Nucleus accumbens (tissue), 56 donors: ENCODE results near the gene ZNF433.
A peak's percentile ranks its signal among the peaks of the same experiment; 100 is the strongest.
"Not testable (repeated sequence)": the region's sequence is repeated elsewhere in the genome, so short reads cannot be mapped to it uniquely, and the experiment has no call there.

Experiments
- DNase-seq, 56 donors: peaks; one replicate each; lab custom pipeline; 2025; lab: John Stamatoyannopoulos, UW

The ZNF433 gene

DNA sequence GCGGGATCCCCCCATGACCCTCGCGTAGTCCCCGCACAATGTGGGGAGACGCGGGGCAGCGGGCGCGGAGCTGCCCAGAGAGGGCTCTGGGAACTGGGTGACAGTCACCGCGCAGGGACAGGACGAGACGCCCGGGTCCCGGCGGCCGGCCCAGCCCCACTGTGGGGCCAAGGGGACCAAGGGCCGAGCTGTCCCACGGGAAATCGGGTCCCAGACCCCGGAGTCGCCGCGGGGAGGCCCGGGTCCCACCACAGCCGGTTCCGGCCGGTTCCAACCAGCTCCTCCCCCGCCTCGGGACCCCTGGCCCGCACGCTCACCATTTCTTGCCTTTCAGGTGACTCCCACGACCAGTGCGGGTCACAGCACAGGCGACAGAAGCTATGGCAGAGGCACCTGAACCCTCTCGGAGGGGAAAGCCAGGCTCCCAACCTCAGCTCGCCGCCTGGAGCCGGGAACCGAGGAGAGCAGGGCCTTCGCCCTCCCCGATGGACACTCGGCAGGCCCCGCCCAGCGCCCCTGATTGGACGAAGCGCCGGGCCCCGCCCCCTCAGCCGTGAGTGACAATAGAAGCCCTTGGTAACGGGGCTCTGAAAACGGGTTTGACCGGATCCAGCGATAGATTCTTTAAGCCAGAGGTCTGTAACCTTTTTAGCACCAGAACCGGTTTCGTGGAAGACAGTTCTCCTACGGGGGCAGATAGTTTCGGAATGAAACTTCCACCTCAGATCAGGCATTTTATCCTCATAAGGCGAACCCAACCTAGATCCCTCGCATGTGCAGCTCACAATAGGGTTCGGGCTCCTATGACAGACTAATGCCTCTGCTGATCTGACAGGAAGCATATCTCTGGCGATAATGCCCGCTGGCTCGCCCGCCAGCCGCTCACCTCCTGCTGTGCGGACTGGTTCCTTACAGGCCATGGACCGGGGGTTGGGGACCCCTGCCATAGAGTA is at the start of gene ZNF433:
Gene ZNF433, minus strand, starts transcription at position 460 of the 953 bp plus-strand sequence. Its CDS starts 140 bp downstream, at position 320.
- DNase-seq: peak; percentile 30 to 97 (median 86)

DNA sequence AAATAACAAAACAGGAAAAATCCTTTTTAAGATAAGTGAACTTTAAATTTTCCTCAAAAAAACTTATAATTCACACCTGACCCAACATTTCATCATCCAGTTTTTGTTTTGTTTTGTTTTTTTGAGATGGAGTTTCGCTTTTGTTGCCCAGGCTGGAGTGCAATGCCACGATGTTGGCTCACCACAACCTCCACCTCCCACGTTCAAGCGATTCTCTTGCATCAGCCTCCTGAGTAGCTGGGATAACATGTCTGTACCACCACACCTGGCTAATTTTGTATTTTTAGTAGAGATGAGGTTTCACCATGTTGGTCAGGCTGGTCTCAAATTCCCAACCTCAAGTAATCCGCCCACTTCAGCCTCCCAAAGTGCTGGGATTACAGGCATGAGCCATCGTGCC is 47.9 kb upstream of the ZNF433 start:
- DNase-seq: not testable (repeated sequence)

DNA sequence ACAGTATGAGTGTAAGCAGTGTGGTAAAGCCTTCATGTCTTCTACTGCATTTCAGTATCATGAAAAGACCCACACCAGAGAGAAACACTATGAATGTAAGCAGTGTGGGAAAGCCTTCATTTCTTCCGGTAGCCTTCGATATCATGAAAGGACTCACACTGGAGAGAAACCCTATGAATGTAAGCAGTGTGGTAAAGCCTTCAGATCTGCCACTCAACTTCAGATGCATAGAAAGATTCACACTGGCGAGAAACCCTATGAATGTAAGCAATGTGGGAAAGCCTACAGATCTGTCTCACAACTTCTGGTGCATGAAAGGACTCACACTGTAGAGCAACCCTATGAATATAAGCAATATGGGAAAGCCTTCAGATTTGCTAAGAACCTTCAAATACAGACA is 41.9 kb upstream of the ZNF433 start:
- no peak for DNase-seq

DNA sequence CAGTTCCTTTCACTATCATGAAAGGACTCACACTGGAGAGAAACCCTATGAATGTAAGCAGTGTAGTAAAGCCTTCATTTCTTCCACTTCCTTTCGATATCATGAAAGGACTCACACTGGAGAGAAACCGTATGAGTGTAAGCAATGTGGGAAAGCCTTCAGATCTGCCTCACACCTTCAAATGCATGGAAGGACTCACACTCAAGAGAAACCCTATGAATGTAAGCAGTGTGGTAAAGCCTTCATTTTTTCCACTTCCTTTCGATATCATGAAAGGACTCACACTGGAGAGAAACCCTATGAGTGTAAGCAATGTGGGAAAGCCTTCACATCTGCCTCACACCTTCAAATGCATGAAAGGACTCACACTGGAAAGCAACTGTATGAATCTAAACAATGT is 40.9 kb upstream of the ZNF433 start:
- not testable (repeated sequence) for DNase-seq

DNA sequence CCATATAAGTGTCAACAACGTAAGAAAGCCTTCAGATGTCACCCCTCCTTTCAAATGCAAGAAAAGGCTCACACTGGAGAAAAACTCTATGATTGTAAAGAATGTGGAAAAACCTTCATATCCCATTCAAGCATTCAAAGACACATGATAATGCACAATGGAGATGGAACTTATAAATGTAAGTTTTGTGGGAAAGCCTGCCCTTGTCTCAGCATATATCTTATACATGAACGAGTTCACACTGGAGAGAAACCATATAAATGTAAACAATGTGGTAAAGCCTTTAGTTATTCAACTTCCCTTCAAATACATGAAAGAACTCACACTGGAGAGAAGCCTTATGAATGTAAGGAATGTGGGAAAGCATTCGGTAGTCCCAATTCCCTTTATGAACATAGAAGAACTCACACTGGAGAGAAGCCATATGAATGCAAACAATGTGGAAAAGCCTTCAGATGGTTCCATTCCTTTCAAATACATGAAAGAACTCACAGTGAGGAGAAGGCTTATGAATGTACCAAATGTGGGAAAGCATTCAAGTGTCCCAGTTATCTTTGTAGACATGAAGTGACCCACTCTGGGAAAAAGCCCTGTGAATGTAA is 40.2 kb upstream of the ZNF433 start:
- no peak for DNase-seq

DNA sequence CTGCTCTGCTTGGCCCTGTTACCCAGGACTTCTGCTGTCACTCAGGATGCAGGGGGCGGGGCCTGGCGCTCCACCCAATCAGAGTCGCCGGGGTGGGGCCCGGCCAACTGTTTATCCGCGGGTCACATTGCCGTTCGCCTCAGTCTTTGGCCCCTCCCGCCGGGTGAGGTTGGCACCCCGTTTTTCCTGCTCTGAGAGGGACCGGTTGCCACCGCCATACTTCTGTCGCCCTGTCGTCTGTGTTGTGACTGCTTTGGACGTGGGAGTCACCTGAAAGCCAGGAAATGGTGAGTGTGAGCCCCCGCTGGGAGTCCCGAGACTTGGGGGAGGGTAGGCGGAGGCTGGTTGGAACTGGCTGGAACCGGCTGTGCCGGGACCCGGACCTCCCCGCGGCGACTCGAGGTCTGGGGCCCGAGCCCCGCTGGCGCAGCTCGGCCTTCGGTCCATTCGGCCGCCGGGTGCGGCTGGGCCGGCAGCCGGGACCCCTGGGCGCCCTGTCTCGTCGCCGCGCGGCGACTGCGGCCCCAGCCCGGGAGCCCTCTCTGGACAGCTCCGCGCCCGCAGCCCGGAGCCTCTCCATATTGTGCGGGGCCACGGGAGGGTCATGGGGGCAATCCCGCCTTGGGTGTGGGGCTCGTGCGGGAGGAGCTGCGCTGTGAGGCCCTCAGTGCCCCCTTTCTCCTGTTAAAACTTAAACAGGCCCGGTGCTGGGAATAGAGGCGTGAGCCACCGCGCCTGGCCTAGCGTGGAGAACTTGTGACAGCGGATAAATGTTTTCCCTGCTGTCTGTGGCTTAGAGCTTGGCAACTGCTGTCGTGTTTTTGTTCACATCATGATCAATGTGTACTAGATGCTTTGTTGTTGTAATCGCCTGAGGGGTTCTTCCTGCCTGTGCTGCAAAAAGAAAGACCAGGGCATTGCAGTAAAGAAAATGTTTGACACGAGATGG is 29.4 kb upstream of the ZNF433 start, which contains the start of gene ZNF844:
Gene ZNF844, plus strand, starts transcription at position 142 of the 949 bp plus-strand sequence. Its CDS starts 143 bp downstream, at position 285.
- peak; percentile 69 to 98 (median 95) for DNase-seq

DNA sequence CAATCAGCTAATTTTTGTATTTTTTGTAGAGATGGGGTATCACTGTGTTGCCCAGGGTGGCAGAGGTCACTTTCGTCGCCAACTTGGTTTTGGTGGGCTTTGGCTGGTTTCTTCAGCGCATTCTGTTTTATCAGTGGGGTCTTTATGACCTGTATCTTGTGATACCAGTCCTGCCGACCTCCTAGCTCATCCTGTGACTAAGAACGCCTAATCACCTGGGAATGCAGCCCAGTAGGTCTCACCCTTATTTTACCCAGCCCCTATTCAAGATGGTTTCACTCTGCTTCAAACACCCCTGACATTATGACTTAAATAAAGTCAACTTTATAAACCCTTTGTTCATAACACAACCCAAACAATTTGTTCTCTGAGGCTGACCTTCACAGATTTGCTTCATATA is 20.3 kb upstream of the ZNF433 start:
- DNase-seq: no peak

DNA sequence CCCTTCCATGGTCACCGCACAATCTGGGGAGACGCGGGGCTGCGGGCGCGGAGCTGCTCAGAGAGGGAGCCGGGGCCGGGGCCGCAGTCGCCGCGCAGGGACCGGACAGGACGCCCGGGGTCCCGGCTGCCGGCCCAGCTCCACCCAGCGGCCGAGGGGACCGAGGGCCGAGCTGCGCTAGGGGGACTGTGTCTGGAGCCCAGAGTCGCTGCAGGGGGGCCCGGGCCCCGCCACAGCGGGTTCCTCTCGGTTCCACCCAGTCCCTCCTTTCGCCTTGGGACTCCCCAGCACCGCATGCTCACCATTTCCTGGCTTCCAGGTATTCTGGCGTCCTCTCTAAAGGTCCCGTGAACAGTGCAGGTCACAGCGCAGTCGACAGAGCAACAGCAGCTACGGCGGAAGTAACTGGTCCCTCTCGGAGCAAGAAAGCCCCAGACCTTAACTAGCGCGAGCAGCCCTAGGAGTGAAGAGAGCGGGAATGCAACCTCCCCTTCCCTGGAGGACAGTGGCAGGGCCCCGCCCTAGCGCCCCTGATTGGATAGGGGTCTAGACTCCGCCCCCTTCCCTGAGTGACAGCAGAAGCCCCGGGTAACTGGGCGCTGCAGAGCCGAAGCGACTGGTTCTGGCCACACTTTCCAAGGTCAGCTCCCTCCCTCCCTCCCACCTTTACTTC is 17.2 kb upstream of the ZNF433 start, which contains the start of gene ZNF878:
Gene ZNF878, minus strand, starts transcription at position 465 of the 673 bp plus-strand sequence. Its CDS starts 160 bp downstream, at position 305.
- peak in 55 of 56 donors; percentile 22 to 92 (median 74) for DNase-seq

DNA sequence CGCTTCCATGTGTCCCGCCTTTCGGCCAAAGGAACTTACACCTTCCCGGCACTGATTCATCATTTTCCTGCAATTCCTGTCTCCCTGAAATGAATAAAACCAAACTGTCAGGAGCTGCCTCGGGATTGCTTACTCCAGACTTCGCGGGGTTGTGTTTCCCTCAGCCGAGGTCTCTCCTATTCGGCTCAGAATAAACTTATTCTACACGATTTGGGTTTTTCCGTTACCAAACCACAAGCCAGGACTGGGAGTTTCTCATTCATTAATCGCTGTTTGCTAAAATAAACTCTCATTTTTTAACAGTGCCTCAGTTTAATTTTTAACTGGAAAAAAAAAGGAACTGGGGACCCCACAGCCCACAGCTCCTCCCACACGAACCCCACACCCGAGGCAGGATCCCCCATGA is 16.6 kb upstream of the ZNF433 start:
- no peak for DNase-seq

DNA sequence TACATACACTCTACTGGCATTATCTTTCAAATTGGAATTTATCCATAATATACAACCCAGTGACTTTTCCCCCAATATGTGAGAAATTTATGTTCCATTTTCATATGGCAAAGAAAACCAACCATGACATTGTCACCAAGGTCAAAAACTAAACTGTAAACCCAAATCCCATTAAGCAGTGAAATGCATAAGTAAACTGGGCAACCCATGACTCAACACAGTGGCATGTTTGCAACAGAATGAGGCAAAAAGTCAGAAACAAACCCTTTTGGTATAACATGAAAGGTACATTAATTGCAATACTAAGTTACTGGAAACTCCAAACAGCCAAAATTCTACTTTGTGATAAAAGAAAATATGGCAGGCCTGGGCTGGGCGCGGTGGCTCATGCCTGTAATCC is 12.4 kb upstream of the ZNF433 start:
- DNase-seq: no peak

DNA sequence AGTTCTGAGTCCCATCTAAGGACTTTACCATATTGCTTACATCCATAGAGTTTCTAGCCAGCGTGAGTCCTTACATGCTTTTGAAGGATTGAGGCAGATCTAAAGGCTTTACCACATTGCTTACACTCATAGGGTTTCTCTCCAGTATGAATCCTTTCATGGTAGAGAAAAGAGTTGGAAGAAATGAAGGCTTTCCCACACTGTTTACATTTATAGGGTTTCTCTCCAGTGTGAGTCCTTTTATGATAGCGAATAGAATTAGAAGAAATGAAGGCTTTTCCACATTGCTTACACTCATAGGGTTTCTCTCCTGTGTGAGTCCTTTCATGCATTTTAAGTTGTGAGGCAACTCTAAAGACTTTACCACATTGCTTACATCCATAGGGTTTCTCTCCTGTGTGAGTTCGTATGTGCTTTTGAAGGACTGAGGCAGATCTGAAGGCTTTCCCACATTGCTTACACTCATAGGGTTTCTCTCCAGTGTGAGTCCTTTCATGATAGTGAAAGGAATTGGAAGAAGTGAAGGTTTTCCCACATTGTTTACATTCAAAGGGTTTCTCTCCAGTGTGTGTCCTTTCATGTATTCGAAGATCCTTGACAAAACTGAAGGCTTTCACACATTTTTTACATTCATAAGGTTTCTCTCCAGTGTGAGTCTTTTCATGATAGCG is 8.4 kb upstream of the ZNF433 start:
- no peak for DNase-seq

DNA sequence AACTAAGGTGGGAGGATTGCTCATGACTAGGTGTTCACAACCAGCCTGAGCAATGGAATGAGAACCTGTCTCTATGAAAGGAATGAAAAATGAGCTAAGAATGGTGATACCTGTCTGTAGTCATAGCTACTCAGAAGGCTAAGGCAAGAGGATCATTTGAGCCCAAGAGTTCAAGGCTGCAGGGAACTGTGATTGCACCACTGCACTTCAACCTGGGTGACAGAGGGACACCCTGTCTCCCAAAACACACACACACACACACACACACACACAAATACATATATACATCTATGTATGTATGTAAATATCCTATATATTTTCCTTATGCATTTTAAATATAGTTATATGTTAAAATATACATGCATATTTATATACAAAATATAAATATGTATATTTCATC is 7.4 kb upstream of the ZNF433 start:
- DNase-seq: no peak

DNA sequence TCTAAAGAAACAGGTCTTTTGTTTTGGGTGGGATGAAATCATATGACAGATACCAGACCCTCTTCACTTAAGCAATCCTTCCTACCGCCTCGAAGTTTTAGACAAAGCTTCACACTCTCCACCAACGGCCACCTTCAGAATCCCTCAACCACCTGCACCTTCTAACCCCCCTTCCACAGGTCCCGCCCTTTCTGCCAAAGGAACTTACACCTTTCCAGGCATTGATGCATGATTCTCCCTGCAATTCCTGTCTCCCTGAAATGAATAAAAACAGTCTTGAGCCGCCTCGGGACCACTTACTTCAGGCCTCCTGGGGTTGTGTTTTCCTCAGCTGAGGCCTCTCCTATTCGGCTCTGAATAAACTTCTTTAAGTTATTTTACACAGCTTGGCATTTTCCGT is 859 bp downstream of the ZNF433 start:
- DNase-seq: no peak

DNA sequence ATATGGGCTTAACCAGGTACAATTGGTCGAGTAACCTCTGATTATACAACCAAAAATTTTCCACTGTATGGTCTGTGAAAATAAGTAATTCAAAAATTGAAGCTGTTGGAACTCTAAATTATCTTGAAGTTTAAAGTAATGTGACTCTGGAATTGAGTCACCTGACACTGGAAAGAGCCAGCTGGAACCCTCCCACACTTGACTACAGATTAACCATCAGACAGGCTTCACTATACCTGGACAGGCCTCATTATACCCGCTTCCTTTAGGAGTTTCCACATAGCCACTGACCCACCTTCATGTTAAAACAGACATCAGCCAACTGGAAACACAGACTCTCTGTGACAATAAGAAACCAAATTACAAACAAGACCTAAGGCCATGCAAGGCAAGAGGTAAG is 1.3 kb downstream of the ZNF433 start:
- no peak for DNase-seq

DNA sequence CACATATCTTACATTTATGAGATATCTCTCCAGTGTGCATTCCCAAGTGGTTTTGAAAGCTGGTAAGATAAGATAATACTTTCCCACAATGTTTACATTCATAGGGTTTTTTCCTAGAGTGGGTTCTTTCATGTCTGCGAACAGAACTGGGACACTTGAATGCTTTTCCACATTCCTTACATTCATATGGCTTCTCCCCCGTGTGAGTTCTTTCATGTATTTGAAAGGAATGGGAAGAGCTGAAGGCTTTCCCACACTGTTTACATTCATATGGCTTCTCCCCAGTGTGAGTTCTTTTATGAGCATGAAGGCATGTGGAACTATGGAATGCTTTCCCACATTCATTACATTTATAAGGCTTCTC is 19.7 kb downstream of the ZNF433 start:
- no peak for DNase-seq

DNA sequence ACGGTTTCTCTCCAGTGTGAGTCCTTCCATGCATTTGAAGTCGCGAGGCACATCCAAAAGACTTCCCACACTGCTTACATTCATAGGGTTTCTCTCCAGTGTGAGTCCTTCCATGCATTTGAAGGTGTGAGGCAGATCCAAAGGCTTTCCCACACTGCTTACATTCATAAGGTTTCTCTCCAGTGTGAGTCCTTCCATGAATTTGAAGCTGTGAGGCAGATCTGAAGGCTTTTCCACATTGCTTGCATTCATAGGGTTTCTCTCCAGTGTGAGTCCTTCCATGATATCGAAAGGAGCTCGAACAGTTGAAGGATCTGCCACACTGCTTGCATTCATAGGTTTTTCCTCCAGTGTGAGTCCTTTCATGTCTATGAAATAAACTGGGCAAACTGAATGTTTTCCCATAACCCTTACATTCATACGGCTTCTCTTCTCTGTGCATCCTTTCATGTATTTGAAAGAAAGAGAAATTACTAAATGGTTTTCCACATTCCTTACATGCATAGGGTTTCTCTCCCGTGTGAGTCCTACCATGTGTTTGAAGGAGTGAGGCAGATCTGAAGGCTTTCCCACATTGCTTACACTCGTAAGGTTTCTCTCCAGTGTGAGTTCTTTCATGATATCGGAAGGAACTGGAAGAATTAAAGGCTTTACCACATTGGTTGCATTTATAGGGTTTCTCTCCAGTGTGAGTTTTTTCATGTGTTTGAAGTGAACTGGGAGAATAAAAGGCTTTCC is 20.3 kb downstream of the ZNF433 start:
- DNase-seq: no peak

DNA sequence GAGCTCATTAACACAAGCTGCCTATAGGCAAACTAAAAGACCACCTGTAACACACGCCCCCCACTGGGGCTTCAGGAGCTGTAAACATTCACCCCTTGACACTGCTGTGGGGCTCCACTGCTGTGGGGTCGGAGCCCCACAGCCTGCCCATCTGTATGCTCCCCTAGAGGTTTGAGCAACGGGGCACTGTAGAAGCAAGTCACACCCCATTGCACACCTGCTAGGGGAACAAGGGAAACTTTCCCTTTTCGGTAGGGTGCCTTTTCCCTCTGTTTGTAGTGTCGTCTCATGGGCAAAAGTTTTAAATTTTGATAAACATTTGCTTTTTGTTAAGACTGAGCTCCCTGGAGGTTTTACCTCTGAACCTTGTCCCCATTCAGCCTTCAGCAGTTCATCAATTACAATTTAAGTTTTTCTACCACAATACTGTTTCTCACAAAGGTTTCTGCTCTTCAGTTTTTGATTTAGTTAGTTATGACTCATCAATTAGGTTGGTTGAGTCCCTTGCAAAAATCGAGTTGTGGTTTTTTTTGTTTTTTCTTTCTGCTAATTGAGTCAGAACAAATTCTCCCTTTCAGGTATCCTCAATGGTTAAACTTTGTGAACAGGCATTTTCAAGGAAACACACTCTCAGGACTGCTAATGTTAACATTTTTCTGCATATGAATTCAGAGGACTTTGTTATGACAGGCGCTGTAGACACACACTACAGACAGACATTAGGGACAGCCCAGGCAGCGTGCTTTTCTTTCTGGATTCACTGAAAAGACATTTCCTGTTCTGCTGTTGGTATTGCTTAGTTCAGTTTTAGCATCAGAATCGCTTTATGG is 35.1 kb downstream of the ZNF433 start:
- DNase-seq: no peak

DNA sequence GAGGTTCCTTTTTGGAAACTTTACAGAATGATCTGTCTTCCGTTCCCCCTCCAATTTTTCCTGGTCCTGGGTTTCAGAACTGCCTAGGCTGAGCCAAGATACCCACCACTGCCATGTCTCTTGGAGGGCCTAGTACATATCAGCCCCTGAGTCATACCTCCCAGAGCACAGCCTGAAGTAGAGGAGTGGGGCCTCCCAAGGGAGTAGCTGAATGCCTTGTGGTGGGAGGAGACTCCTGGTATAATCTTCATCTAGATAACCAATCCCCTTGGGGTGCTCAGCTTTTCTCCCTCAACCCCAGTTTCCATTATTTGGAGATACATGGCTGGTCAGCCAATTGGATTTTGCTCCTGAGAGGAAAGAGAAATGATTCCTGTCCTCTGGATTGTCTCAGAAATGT is 40.3 kb downstream of the ZNF433 start:
- DNase-seq: no peak
